Uterus (tissue), 4 donors: Measurements from ENCODE around the gene DDX4. TPM values are rescaled to one million over a fixed set of nuclear protein-coding genes. Genes with fewer than 3 reads are reported as not detected.

Experiments used
- DNase-seq, 2 donors: peaks; one replicate each; pipeline ENCODE4 v3.0.0-alpha.2; 2019 to 2020
- H3K27ac ChIP-seq, 2 donors: fragments of 200-600 bp; sonication (generic); 1 replicate in 1 of 2; 2 replicates in 1 of 2; pipeline ENCODE4 v1.5.1; 2016 to 2018
- H3K27me3 ChIP-seq, 2 donors: fragments of 200-600 bp; sonication (generic); one replicate each; pipeline ENCODE4 v1.5.1; 2018 to 2019; ENCODE audit warnings: control low read depth in 1 of 2
- H3K36me3 ChIP-seq, 2 donors: fragments of 200-600 bp; sonication (generic); one replicate each; pipeline ENCODE4 v1.5.1; 2019; ENCODE audit warnings: control low read depth in 1 of 2
- H3K4me1 ChIP-seq, 2 donors: fragments of 200-600 bp; sonication (generic); one replicate each; pipeline ENCODE4 v1.5.1; 2018 to 2019; ENCODE audit warnings: control low read depth in 1 of 2
- H3K4me3 ChIP-seq, 2 donors: fragments of 200-600 bp; sonication (generic); 1 replicate in 1 of 2; 2 replicates in 1 of 2; pipeline ENCODE4 v1.5.1; 2018 to 2019; ENCODE audit warnings: mild to moderate bottlenecking in 1 of 2
- H3K9me3 ChIP-seq, 2 donors: fragments of 200-600 bp; sonication (generic); one replicate each; pipeline ENCODE4 v1.5.1; 2019; ENCODE audit warnings: control low read depth in 1 of 2
- POLR2A ChIP-seq, 2 donors: fragments of 450-650 bp; IDR thresholded peaks; one replicate each; pipeline ENCODE4 v1.6.1; 2016; ENCODE audit warnings: antibody characterized with exemption in 2 of 2, mild to moderate bottlenecking in 1 of 2, moderate library complexity in 1 of 2
- intact Hi-C: fragments of 100-400 bp; cut with DNase I; formaldehyde crosslinking; loops from one replicate; pipeline ENCODE4 v1.15.1; 2023; ENCODE audit warnings: low total_unique reads
- total RNA-seq, 4 donors: library from RNA; depleted of rRNA in 3 of 4; stranded (reverse); fragments of >200 nt in 3 of 4; gene quantifications; one replicate each; pipeline versions ENCODE4 v1.1.0 to v1.2.4, GENCODE V29; 2014 to 2023
- TF ChIP-seq, protein P1 (sequence below), 4 experiments: fragments of 200-600 bp in 2 of 4; fragments of 450-650 bp in 2 of 4; sonication (generic) in 2 of 4; IDR thresholded peaks; one replicate each; pipeline ENCODE4 v1.5.1; 2016 to 2019; ENCODE audit warnings: antibody characterized with exemption in 4 of 4, mild to moderate bottlenecking in 2 of 4, moderate library complexity in 1 of 4
- donor health status: DM: yes; HTN: yes; CAD: no.

DDX4 gene
- total RNA-seq, 4 donors from 2014 or later, result 0.48 TPM; not detected in 3

- intact Hi-C loops, result no loop called here
- no peak overlapping the region for H3K4me3 ChIP-seq
- TF ChIP-seq, protein P1, sequence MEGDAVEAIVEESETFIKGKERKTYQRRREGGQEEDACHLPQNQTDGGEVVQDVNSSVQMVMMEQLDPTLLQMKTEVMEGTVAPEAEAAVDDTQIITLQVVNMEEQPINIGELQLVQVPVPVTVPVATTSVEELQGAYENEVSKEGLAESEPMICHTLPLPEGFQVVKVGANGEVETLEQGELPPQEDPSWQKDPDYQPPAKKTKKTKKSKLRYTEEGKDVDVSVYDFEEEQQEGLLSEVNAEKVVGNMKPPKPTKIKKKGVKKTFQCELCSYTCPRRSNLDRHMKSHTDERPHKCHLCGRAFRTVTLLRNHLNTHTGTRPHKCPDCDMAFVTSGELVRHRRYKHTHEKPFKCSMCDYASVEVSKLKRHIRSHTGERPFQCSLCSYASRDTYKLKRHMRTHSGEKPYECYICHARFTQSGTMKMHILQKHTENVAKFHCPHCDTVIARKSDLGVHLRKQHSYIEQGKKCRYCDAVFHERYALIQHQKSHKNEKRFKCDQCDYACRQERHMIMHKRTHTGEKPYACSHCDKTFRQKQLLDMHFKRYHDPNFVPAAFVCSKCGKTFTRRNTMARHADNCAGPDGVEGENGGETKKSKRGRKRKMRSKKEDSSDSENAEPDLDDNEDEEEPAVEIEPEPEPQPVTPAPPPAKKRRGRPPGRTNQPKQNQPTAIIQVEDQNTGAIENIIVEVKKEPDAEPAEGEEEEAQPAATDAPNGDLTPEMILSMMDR (IDR thresholded peaks at IDR 0.05), result no peak
- no peak for TF ChIP-seq POLR2A (IDR thresholded peaks at IDR 0.05)
- no peaks in the 10 kb centered on the region for H3K4me1 ChIP-seq
- H3K27ac ChIP-seq, result no peak overlapping the region
- no peak for DNase-seq
- H3K36me3 ChIP-seq, result no peaks in the 10 kb centered on the region
- no peaks in the 10 kb centered on the region for H3K27me3 ChIP-seq
- H3K9me3 ChIP-seq, result no peaks in the 10 kb centered on the region
Measured at GRCh38 chr5:55763746-55764420, 26.0 kb downstream of the DDX4 start.

GRCh38 chr5:55768279-55768678 lies 30.4 kb downstream of the DDX4 start:
- no peaks in the 10 kb centered on the region for H3K36me3 ChIP-seq
- intact Hi-C loops, result no loop called here
- no peak for TF ChIP-seq POLR2A (IDR thresholded peaks at IDR 0.05)
- no peak for DNase-seq
- no peaks in the 10 kb centered on the region for H3K27me3 ChIP-seq
- H3K27ac ChIP-seq, result no peak overlapping the region
- no peaks in the 10 kb centered on the region for H3K9me3 ChIP-seq
- no peaks in the 10 kb centered on the region for H3K4me1 ChIP-seq
- H3K4me3 ChIP-seq, result no peak overlapping the region

DNA sequence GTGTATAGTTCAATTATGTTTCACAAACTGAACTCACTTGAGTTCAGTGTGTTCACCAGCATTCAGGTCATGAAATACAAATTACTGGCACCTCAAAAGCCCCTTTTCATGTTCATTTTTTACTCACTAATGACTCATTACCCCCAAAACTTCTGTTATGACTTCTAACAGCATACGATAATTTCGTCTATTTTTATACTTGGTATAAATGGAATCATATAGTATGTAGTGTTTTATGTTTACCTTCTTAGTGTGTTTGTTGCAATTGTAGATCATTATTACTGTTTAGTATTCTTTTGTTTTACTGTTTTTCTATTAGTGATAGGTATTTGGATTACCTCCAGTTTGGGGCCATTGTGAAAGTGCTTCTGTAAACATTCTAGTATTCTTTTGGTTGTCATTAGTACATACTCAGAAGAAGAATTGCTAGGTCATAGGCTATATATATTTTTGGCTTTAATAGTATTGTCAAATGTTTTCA lies 33.4 kb downstream of the DDX4 start:
- H3K27ac ChIP-seq, result no peak overlapping the region
- TF ChIP-seq POLR2A (IDR thresholded peaks at IDR 0.05), result no peak
- TF ChIP-seq, protein P1 (IDR thresholded peaks at IDR 0.05), result no peak
- intact Hi-C loops, result no loop called here
- H3K9me3 ChIP-seq, result no peaks in the 10 kb centered on the region
- DNase-seq, result no peak
- no peaks in the 10 kb centered on the region for H3K36me3 ChIP-seq
- H3K4me3 ChIP-seq, result no peak overlapping the region
- no peaks in the 10 kb centered on the region for H3K27me3 ChIP-seq
- no peaks in the 10 kb centered on the region for H3K4me1 ChIP-seq

DNA sequence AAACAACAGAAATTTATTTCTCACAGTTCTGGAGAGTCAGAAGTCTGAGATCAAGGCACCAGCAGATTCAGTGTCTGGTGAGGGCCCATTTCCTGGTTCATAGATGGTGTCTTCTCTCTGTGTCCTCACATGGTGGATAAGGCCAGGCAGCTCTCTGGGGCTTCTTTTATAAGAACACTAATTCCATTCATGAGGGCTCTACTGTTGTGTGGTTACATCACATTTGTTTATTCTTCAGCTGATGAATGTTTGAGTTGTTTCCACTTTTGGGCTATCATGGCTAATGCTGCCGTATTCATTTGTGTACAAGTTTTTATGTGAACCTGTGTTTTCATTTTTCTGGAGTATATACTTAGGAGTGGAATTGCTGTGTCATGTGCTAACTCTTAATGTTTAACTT lies 35.2 kb downstream of the DDX4 start:
- Histone ChIP-seq H3K36me3 (no peaks in the 10 kb centered on the region), H3K9me3 (no peaks in the 10 kb centered on the region), H3K27ac (no peak overlapping the region), H3K4me3 (no peak overlapping the region), H3K27me3 (no peaks in the 10 kb centered on the region), H3K4me1 (no peaks in the 10 kb centered on the region)
- TF ChIP-seq, protein P1 (IDR thresholded peaks at IDR 0.05), result no peak
- no peak for TF ChIP-seq POLR2A (IDR thresholded peaks at IDR 0.05)
- no peak for DNase-seq
- intact Hi-C loops, result no loop called here

- no peaks in the 10 kb centered on the region for H3K36me3 ChIP-seq
- H3K27ac ChIP-seq, result no peak overlapping the region
- no peak overlapping the region for H3K4me3 ChIP-seq
- TF ChIP-seq, protein P1 (IDR thresholded peaks at IDR 0.05), result no peak
- no peak for TF ChIP-seq POLR2A (IDR thresholded peaks at IDR 0.05)
- H3K4me1 ChIP-seq, result no peaks in the 10 kb centered on the region
- DNase-seq, result no peak
- H3K9me3 ChIP-seq, result no peaks in the 10 kb centered on the region
- intact Hi-C loops, result no loop called here
- H3K27me3 ChIP-seq, result no peaks in the 10 kb centered on the region
Measured at GRCh38 chr5:55777332-55777731, 39.5 kb downstream of the DDX4 start.
